Lung (tissue), 12 donors: ENCODE data around the gene CTCF. TPM values are rescaled to one million over a fixed set of nuclear protein-coding genes. Genes with fewer than 3 reads are reported as not detected.
A peak's percentile ranks its signal among the peaks of the same experiment; 100 is the strongest.
"Not testable (repeated sequence)": the region's sequence is repeated elsewhere in the genome, so short reads cannot be mapped to it uniquely, and the experiment has no call there.

Experiments
- ATAC-seq: fragments of 200-7000 bp; cut with Tn5 transposase; one replicate; pipeline ENCODE4 v1.9.1; 2020; ENCODE audit warnings: moderate number of reproducible peaks; ENCODE audit not compliant: insufficient read depth, low FRiP score
- DNase-seq, 3 donors: peaks; one replicate each; pipeline ENCODE4 v3.0.0-alpha.2; 2013 to 2017
- H3K27ac ChIP-seq, 2 donors: one replicate each; pipeline ENCODE4 v1.5.1; 2013; ENCODE audit warnings: mild to moderate bottlenecking in 2 of 2, moderate library complexity in 2 of 2, control low read depth in 1 of 2, inconsistent platforms in 1 of 2, low read depth in 1 of 2, low read length in 1 of 2
- H3K27me3 ChIP-seq, 3 donors: one replicate each; pipeline ENCODE4 v1.5.1; 2013; ENCODE audit warnings: low read length in 2 of 3; ENCODE audit not compliant: control insufficient read depth in 3 of 3, insufficient read depth in 3 of 3
- H3K36me3 ChIP-seq, 4 donors: one replicate each; pipeline ENCODE4 v1.5.1; 2013; ENCODE audit warnings: low read length in 4 of 4, mild to moderate bottlenecking in 1 of 4, moderate library complexity in 1 of 4; ENCODE audit not compliant: control insufficient read depth in 4 of 4, insufficient read depth in 4 of 4
- H3K4me1 ChIP-seq, 5 donors: one replicate each; pipeline ENCODE4 v1.5.1; 2013; ENCODE audit warnings: low read length in 5 of 5, mild to moderate bottlenecking in 2 of 5, moderate library complexity in 1 of 5; ENCODE audit not compliant: control insufficient read depth in 5 of 5, insufficient read depth in 5 of 5
- H3K4me3 ChIP-seq: one replicate; pipeline ENCODE4 v1.5.1; 2013; ENCODE audit warnings: mild to moderate bottlenecking, control low read depth, moderate library complexity
- H3K9ac ChIP-seq, 2 donors: one replicate each; pipeline ENCODE4 v1.5.1; 2013; ENCODE audit warnings: low read length in 2 of 2, control low read depth in 1 of 2; ENCODE audit not compliant: insufficient read depth in 1 of 2
- H3K9me3 ChIP-seq, 4 donors: one replicate each; pipeline ENCODE4 v1.5.1; 2013; ENCODE audit warnings: low read length in 3 of 4, mild to moderate bottlenecking in 1 of 4, moderate library complexity in 1 of 4; ENCODE audit not compliant: control insufficient read depth in 4 of 4, insufficient read depth in 3 of 4
- WGBS, 2 donors: extraction: QIAGEN DNeasy Blood & Tissue Kit; methylation state at CpG; one replicate each; pipeline ENCODE4 v1.1.7; 2013; 5-methylcytosine and 5-hydroxymethylcytosine counted together
- polyA plus RNA-seq, 2 donors: library from polyadenylated mRNA; stranded (reverse); fragments of 200-250 nt; gene quantifications; one replicate each; pipeline ENCODE4 v1.2.1, GENCODE V29; 2013
- total RNA-seq, 2 donors: library from RNA; depleted of rRNA in 1 of 2; stranded (reverse); fragments of >200 nt in 1 of 2; gene quantifications; one replicate each; pipeline ENCODE4 v1.2.1, GENCODE V29; 2014 to 2021
- TF ChIP-seq, protein P1 (sequence below): IDR thresholded peaks from 2 replicates; pipeline ENCODE4 v1.5.1; 2012; ENCODE audit warnings: mild to moderate bottlenecking; ENCODE audit errors: control extremely low read depth, extremely low read depth
- donor health status: control.
- donor health status: control.
- donor health status: Bipolar disorder and iron deficiency.
- donor health status: healthy.
- donor health status: DM: yes; HTN: yes; CAD: no.

CTCF gene
- total and polyA plus RNA-seq, 4 donors = 16.7 to 54.2 (median 23.3) TPM

- H3K36me3 ChIP-seq = peaks cover 0 to 2% (median 0%) of the 10 kb centered on the region in 4 donors
- no peak overlapping the region for H3K4me3 ChIP-seq
- DNase-seq (no peak), ATAC-seq (no peak)
- no peaks in the 10 kb centered on the region for H3K27me3 ChIP-seq
- H3K9me3 ChIP-seq = no peaks in the 10 kb centered on the region
- TF ChIP-seq, protein P1, sequence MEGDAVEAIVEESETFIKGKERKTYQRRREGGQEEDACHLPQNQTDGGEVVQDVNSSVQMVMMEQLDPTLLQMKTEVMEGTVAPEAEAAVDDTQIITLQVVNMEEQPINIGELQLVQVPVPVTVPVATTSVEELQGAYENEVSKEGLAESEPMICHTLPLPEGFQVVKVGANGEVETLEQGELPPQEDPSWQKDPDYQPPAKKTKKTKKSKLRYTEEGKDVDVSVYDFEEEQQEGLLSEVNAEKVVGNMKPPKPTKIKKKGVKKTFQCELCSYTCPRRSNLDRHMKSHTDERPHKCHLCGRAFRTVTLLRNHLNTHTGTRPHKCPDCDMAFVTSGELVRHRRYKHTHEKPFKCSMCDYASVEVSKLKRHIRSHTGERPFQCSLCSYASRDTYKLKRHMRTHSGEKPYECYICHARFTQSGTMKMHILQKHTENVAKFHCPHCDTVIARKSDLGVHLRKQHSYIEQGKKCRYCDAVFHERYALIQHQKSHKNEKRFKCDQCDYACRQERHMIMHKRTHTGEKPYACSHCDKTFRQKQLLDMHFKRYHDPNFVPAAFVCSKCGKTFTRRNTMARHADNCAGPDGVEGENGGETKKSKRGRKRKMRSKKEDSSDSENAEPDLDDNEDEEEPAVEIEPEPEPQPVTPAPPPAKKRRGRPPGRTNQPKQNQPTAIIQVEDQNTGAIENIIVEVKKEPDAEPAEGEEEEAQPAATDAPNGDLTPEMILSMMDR = no peak
- peak overlapping the region in 1 of 2 donors; percentile 30 for H3K9ac ChIP-seq
- WGBS, 2 donors = 28 to 68% methylated on average over 4 of the region's 4 CpGs
- H3K4me1 ChIP-seq = peaks cover 0 to 25% (median 13%) of the 10 kb centered on the region in 5 donors
- peak overlapping the region in 1 of 2 donors; percentile 93 for H3K27ac ChIP-seq
These were observed 31.1 kb upstream of the CTCF start for GRCh38 chr16:67531247-67531646.

- no peak overlapping the region for H3K27ac ChIP-seq
- no peaks in the 10 kb centered on the region for H3K9me3 ChIP-seq
- H3K27me3 ChIP-seq = no peaks in the 10 kb centered on the region
- peaks cover 0 to 27% (median 15%) of the 10 kb centered on the region in 5 donors for H3K4me1 ChIP-seq
- H3K4me3 ChIP-seq = no peak overlapping the region
- peaks cover 0 to 2% (median 0%) of the 10 kb centered on the region in 4 donors for H3K36me3 ChIP-seq
- WGBS, 2 donors = 72 to 78% methylated on average over 9 of the region's 9 CpGs
- no peak overlapping the region for H3K9ac ChIP-seq
- ATAC-seq = no peak
- DNase-seq = no peak
- TF ChIP-seq, protein P1 = no peak
These were observed 29.2 kb upstream of the CTCF start for GRCh38 chr16:67533024-67533560.

- not testable (repeated sequence) for H3K4me3 ChIP-seq, H3K9me3 ChIP-seq, H3K27me3 ChIP-seq, ATAC-seq, H3K27ac ChIP-seq, H3K9ac ChIP-seq, H3K36me3 ChIP-seq, DNase-seq
- peaks cover 0 to 32% (median 14%) of the 10 kb centered on the region in 5 donors for H3K4me1 ChIP-seq
- WGBS, 2 donors = 88 to 89% methylated on average over 5 to 6 of the region's 6 CpGs
These were observed 28.3 kb upstream of the CTCF start for GRCh38 chr16:67533987-67534386.

- peaks cover 0 to 32% (median 14%) of the 10 kb centered on the region in 5 donors for H3K4me1 ChIP-seq
- peaks cover 0 to 7% (median 3%) of the 10 kb centered on the region in 4 donors for H3K36me3 ChIP-seq
- no peak overlapping the region for H3K9ac ChIP-seq
- no peaks in the 10 kb centered on the region for H3K27me3 ChIP-seq
- no peaks in the 10 kb centered on the region for H3K9me3 ChIP-seq
- H3K4me3 ChIP-seq = no peak overlapping the region
- no peak for DNase-seq
- no peak for ATAC-seq
- TF ChIP-seq, protein P1 = no peak
- H3K27ac ChIP-seq = no peak overlapping the region
These were observed 27.9 kb upstream of the CTCF start for GRCh38 chr16:67534431-67534830.
